Keratinocyte (primary cell): ENCODE measurements around the gene FAM110A.

ENCODE experiments used
- CTCF ChIP-seq, 3 experiments: IDR thresholded peaks in 1 of 3; conservative IDR thresholded peaks in 1 of 3; optimal IDR thresholded peaks in 1 of 3; 2 replicates in 2 of 3; 3 replicates in 1 of 3; pipeline versions ENCODE3 to v1.5.1; 2011; ENCODE audit warnings: low read length in 3 of 3, mild to moderate bottlenecking in 3 of 3, moderate library complexity in 2 of 3, control low read depth in 1 of 3, inconsistent platforms in 1 of 3; ENCODE audit not compliant: insufficient read depth in 2 of 3; ENCODE audit errors: extremely low read depth in 1 of 3
- EZH2 ChIP-seq: IDR thresholded peaks from one replicate; pipeline ENCODE4 v1.6.1; 2012; ENCODE audit warnings: inconsistent platforms, mild to moderate bottlenecking, low read length, moderate library complexity

- TF ChIP-seq CTCF (optimal IDR thresholded peaks at IDR 0.05 in 1 of 3, IDR thresholded peaks at IDR 0.05 in 1 of 3, conservative IDR thresholded peaks at IDR 0.05 in 1 of 3; ENCODE audit: extremely low read depth in 1 of 3, insufficient read depth in 2 of 3, low read length in 3 of 3) (no peak), EZH2 (no peak)
These were observed 22.2 kb downstream of the FAM110A start for GRCh38 chr20:855466-856360.
